SU-DHL-6 (cell line): ENCODE results near the gene VAPA.

Experiments
- H2AFZ ChIP-seq: fragments of 200-600 bp; sonication (generic); 2 replicates; pipeline ENCODE4 v1.6.1; 2014; ENCODE audit warnings: low read depth, mild to moderate bottlenecking, moderate library complexity, mixed read lengths, antibody characterized with exemption, low read length; ENCODE audit not compliant: severe bottlenecking
- H3F3A ChIP-seq: fragments of 200-600 bp; shearing (Covaris generic); 2 replicates; pipeline ENCODE4 v1.6.0; 2016; ENCODE audit warnings: antibody characterized with exemption, mild to moderate bottlenecking; ENCODE audit not compliant: insufficient read depth
- H3K27ac ChIP-seq: fragments of 200-600 bp; sonication (generic); 2 replicates; pipeline ENCODE4 v1.5.1; 2016; ENCODE audit warnings: low read depth, mild to moderate bottlenecking, low read length, moderate library complexity, mixed read lengths
- H3K27me3 ChIP-seq: fragments of 200-600 bp; sonication (generic), shearing (Covaris generic); 2 replicates; pipeline ENCODE4 v1.6.0; 2014; ENCODE audit warnings: mild to moderate bottlenecking, low read length
- H3K36me3 ChIP-seq: fragments of 200-600 bp; sonication (generic); 2 replicates; pipeline ENCODE4 v1.6.1; 2014; ENCODE audit warnings: mild to moderate bottlenecking, low read length, mixed read lengths
- H3K4me2 ChIP-seq: fragments of 300-600, 200-600 bp; shearing (Covaris generic), sonication (generic); 2 replicates; pipeline ENCODE4 v1.6.0; 2014; ENCODE audit warnings: low read length, low read depth, mild to moderate bottlenecking; ENCODE audit not compliant: poor library complexity, severe bottlenecking
- H3K4me3 ChIP-seq: fragments of 200-600 bp; sonication (generic); 2 replicates; pipeline ENCODE4 v1.5.1; 2014; ENCODE audit warnings: antibody characterized with exemption, low read length, mild to moderate bottlenecking, mixed read lengths; ENCODE audit not compliant: insufficient read depth, poor library complexity, severe bottlenecking
- H3K79me2 ChIP-seq: fragments of 200-600 bp; sonication (generic); 2 replicates; pipeline ENCODE4 v1.6.1; 2014; ENCODE audit warnings: mild to moderate bottlenecking, low read length, moderate library complexity; ENCODE audit not compliant: insufficient read depth
- H3K9ac ChIP-seq: fragments of 200-600 bp; sonication (generic); 2 replicates; pipeline ENCODE4 v1.7.0; 2014; ENCODE audit warnings: mild to moderate bottlenecking, low read length
- H3K9me2 ChIP-seq: fragments of 200-600 bp; sonication (generic); replicated peaks from 2 replicates; pipeline ENCODE4 v1.6.1; 2014; ENCODE audit warnings: low read length; ENCODE audit not compliant: insufficient read depth
- H3K9me3 ChIP-seq: fragments of 200-600 bp; sonication (generic); 2 replicates; pipeline ENCODE4 v1.6.1; 2014; ENCODE audit warnings: low read length, mixed read lengths; ENCODE audit not compliant: insufficient read depth
- H4K20me1 ChIP-seq: fragments of 200-600 bp; sonication (generic); 2 replicates; pipeline ENCODE4 v1.6.1; 2014; ENCODE audit warnings: low read depth, mild to moderate bottlenecking, antibody characterized with exemption, low read length, moderate library complexity, mixed read lengths
- EZH2phosphoT487 ChIP-seq: fragments of 200-600 bp; sonication (generic), shearing (Covaris generic); conservative IDR thresholded peaks from 2 replicates; pipeline ENCODE4 v1.6.1; 2018; ENCODE audit warnings: mild to moderate bottlenecking, antibody characterized with exemption, low read length, moderate library complexity, mixed read lengths
- TF ChIP-seq, protein P1 (sequence below): fragments of 200-600 bp; sonication (generic); IDR thresholded peaks from one replicate; pipeline ENCODE4 v1.5.1; 2017; ENCODE audit warnings: antibody characterized with exemption, mild to moderate bottlenecking, low read length, moderate library complexity; ENCODE audit not compliant: insufficient read depth, poor library complexity, severe bottlenecking

The VAPA gene

GRCh38 chr18:9884532-9885140 lies 29.2 kb upstream of the VAPA start:
- Histone ChIP-seq H3K79me2 (no peaks in the 10 kb centered on the region), H3K9ac (no peak overlapping the region), H3K27ac (no peak overlapping the region), H2AFZ (no peak overlapping the region), H3K9me2 (no peaks in the 10 kb centered on the region), H3K4me3 (no peak overlapping the region), H3K4me2 (no peak overlapping the region), H4K20me1 (no peaks in the 10 kb centered on the region), H3K36me3 (no peaks in the 10 kb centered on the region), H3F3A (no peaks in the 10 kb centered on the region), H3K9me3 (no peaks in the 10 kb centered on the region), H3K27me3 (no peaks in the 10 kb centered on the region)
- TF ChIP-seq, protein P1, sequence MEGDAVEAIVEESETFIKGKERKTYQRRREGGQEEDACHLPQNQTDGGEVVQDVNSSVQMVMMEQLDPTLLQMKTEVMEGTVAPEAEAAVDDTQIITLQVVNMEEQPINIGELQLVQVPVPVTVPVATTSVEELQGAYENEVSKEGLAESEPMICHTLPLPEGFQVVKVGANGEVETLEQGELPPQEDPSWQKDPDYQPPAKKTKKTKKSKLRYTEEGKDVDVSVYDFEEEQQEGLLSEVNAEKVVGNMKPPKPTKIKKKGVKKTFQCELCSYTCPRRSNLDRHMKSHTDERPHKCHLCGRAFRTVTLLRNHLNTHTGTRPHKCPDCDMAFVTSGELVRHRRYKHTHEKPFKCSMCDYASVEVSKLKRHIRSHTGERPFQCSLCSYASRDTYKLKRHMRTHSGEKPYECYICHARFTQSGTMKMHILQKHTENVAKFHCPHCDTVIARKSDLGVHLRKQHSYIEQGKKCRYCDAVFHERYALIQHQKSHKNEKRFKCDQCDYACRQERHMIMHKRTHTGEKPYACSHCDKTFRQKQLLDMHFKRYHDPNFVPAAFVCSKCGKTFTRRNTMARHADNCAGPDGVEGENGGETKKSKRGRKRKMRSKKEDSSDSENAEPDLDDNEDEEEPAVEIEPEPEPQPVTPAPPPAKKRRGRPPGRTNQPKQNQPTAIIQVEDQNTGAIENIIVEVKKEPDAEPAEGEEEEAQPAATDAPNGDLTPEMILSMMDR, result no peak

GRCh38 chr18:9885170-9886004 lies 28.4 kb upstream of the VAPA start, which contains the start of gene TXNDC2:
Gene TXNDC2 (plus strand): TSS chr18:9885973. CDS start chr18:9886681, 708 bp downstream.
- H3K9ac ChIP-seq, result no peak within 1 kb of the TSS
- TF ChIP-seq EZH2phosphoT487, result no peak
- TF ChIP-seq, protein P1, result no peak
- H3K27me3 ChIP-seq, result no peaks in the 10 kb centered on the region
- H3K9me3 ChIP-seq, result no peaks in the 10 kb centered on the region
- no peak within 1 kb of the TSS for H3K4me3 ChIP-seq
- H3K9me2 ChIP-seq, result no peaks in the 10 kb centered on the region
- no peaks in the 10 kb centered on the region for H3K79me2 ChIP-seq
- no peak within 1 kb of the TSS for H2AFZ ChIP-seq
- no peaks in the 10 kb centered on the region for H3K36me3 ChIP-seq
- H4K20me1 ChIP-seq, result no peaks in the 10 kb centered on the region
- no peak within 1 kb of the TSS for H3K4me2 ChIP-seq
- no peak within 1 kb of the TSS for H3K27ac ChIP-seq
- no peaks in the 10 kb centered on the region for H3F3A ChIP-seq

DNA sequence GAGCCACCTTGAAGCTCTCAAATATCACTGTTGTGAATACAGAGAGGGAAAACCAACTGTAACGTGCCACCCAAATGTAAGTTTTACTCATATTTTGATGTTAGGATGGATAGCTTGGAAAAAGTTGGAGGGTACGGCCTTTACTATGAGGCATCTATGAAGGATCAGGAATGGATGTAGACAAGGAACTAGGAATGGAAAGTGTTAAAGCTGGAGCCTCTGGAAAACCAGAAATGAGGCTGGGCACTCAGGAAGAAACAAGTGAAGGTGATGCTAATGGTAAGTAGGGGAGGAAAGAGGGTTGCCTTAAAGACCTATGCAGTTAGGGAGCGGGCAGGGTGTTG lies 27.8 kb upstream of the VAPA start:
- Histone ChIP-seq H3K9me3 (no peaks in the 10 kb centered on the region), H3K4me3 (no peak overlapping the region), H3K4me2 (no peak overlapping the region), H2AFZ (no peak overlapping the region), H3K36me3 (no peaks in the 10 kb centered on the region), H3K9me2 (no peaks in the 10 kb centered on the region), H3K27me3 (no peaks in the 10 kb centered on the region), H4K20me1 (no peaks in the 10 kb centered on the region), H3K27ac (no peak overlapping the region), H3F3A (no peaks in the 10 kb centered on the region), H3K79me2 (no peaks in the 10 kb centered on the region), H3K9ac (no peak overlapping the region)
- TF ChIP-seq, protein P1, result no peak
- no peak for TF ChIP-seq EZH2phosphoT487
